ENCODE measurements around the gene SPATA3. TPM values are rescaled to one million over a fixed set of nuclear protein-coding genes. Genes with fewer than 3 reads are reported as not detected.

The SPATA3 gene
- total and polyA plus RNA-seq, 2 of the 8 experiments (the other 6 are each of a cell fraction or from before 2014, with no cell fraction given) = not detected

- TF ChIP-seq NANOG (IDR thresholded peaks at IDR 0.05; ENCODE audit: insufficient read depth, low read depth, low read length, poor library complexity, severe bottlenecking) = no peak
- no peak for TF ChIP-seq CHD7 (IDR thresholded peaks at IDR 0.05; ENCODE audit: insufficient replicate concordance, low read length)
- TF ChIP-seq FOSL1 (IDR thresholded peaks at IDR 0.05; ENCODE audit: insufficient read depth, low read depth, low read length) = no peak
- no peak for TF ChIP-seq GABPA (IDR thresholded peaks at IDR 0.05; ENCODE audit: borderline replicate concordance, insufficient read depth, low read length)
These were observed 34.8 kb upstream of the SPATA3 start (continued) for GRCh38 chr2:230961091-230961491.
